SK-N-DZ (cell line): ENCODE data around the gene CSTB.

ENCODE experiments used
- DNase-seq: peaks from one replicate; pipeline ENCODE4 v3.0.0-alpha.2; 2015; ENCODE audit warnings: low spot score
- small RNA-seq, 2 experiments: library from RNA; depleted of rRNA; stranded (forward); fragments of <200 nt; gene quantifications; one replicate each; pipeline ENCODE3, GENCODE V24; 2014

The CSTB gene

DNA sequence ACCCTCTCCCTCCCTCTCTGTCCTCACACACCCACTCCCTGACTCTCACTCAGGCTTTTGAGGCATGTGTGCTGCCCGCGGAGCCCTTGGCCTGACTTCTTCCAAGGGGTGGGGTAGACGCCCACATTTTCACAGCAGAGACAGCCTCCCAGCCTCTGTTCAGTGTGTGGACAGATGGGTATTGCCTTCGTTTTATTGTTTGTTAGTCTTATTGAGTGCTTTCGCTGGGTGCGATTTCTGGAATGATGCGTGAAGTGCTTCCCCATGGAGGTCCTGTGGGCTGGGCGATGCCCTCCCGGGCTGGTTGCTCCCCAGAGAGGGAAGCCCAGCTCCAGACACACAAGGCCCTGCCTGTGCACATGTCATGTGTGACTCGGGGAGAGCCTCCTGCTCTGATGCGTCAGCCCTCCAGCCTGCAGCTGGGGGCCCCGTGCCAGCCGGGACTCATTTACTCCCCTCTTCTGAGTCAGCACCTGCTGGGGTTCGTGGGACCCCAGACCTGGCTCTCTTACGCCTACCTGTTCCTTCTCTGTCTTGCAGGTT, 42.5 kb downstream of the CSTB start:
- DNase-seq, result no peak

DNA sequence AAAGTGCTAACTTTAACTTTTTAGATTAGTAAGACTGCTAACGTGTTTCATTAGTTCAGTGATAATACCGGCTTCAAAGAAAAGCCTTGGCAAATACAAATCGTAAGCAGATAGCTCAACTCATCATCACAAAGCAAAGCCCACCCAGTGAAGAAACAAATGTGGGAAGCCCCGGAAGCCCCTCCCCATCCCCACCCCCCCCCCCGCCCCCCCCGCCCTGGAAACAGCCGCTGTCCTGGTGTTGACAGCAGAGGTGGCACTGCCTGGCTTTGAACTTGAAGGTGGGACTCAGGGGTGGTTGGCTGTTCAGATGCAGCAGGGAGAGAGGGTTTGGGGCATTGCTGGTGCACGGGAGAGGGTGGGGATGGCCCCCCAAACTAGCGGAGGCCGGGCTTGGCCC, 43.0 kb downstream of the CSTB start:
- DNase-seq, result no peak

DNA sequence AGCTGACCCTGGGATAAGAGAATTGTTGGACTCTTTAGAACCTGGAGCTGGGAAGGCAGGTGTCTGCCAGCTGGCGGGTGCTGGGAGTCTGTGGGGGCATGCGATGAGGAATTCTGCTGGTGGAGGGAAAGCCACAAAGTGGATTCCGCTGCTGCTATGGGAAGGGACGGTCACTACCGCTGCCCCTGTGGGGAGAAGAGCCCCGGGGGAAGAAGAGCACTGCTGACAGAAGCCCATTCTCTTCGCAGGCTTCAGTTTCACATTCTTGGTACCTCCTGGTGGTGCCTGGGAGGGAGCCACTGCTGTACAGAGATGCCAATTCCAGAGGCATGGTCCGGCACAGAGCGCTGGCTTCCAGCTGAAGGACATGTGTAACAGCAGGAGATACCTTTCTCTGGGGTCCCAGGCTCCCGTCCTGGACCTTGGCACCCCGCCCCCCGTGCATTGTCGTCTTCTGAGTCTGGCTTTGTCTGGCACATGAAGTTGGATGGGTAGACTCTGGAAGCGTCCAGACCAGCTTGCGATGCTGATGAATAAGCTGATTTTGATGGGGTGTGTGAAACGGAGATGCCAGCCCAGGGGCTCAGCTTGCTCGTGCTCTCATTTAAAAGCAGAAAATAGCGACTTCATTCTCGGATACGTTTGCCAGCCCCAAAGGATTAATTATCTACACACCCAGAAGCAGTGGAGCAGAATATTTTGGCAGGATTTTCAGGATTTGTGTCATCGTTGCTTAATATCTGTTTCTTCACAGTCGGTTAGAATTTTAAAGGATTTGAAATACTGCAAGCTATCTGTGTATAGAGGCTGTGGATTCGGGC, 44.0 kb downstream of the CSTB start:
- no peak for DNase-seq

- no peak for DNase-seq
Measured at GRCh38 chr21:43731476-43731875, 44.6 kb downstream of the CSTB start.

DNA sequence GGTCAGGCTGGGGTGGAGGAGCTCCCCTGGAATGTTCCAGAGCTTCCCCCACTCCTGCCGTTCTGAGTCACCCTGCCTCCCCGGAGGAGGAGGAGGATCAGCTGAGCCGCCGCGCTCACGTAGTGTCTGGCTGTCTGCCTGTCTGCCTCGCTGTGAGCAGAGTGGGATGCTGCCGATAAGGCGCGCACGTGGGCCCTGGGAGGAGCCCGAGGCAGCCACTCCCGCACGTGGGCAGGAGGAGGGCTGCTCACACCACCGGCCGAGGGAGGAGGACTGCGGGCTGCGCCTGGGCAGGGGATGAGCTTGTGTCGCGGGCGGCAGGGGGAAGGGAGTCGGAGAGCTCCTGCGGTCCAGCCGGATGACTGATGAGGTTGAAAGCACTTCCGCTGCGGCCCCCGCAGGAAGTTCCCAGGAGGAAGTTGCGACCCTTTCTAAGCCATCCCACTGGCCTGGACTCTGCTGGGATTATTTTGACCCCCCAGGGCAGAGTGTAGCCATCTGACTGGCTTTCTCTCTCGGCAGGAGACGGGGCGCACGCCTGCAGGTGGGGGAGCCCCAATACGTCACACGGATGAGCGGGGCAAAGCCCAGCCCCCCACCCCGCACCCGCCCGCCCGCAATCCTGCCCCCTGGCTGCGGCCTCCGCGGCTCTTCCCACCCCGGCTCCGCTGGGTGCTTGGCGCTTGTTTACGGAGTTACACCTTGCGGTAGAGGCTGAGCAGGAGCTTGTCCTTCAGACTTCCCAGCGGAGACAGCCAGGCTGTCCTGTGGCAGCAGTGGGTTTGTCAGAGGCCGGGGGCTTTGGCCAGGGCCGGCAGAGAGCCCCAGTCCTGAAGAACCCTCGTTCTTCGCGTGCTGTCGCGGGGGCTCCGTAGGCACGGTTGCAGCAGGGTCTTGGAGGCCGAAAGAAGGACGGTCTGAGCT, 47.4 kb downstream of the CSTB start:
- peak; percentile 89 for DNase-seq

GRCh38 chr21:43728154-43728466, 48.0 kb downstream of the CSTB start:
- no peak for DNase-seq

- DNase-seq, result no peak
Measured at GRCh38 chr21:43727519-43728153, 48.5 kb downstream of the CSTB start.

DNA sequence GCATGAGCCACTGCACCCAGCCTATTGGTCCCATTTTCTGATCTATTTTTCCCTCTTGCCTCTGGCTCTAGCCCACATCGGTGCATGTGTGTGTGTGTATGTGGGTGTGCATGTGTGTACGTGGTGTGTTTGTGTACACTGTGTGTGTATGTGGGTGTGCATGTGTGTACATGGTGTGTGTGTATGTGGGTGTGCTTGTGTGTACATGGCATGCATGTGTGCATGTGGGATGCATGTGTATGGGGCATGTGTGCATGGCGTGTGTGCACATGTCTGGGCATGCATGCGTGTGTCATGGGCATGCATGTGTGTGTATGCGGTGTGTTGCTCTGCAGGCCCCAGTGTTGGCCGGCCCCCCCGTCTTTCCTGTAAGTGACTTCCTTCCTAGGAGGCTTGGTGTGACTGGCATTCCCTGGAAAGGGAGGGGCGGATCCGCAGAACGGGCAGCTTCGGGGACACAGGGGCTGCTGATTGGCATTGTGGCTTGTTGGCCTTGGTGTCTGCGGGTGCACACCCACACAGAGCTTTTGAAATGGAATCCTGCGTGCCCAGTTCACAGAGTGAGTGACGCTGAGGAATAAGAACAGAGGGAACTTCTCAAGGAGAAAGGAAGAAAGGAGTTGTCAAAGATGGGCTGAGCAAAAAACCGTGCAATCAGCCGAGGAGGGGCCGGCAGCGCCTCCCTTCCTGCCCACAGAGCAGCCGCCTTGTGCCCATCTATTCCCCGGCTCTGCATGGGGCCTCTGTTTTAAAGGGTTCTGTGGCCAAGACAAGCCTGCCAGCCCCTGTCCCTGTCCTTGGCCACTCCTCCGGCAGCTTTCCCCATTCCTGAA, 49.2 kb downstream of the CSTB start:
- DNase-seq, result no peak

Small RNA genes within 50 kb of the gene (small RNA-seq; reads per million reads assigned to genes)
- gene AP001052.1, result 0 reads per million in 2 experiments
